Myocyte (in vitro differentiated cells): ENCODE results near the gene PPP1R13B. TPM values are rescaled to one million over a fixed set of nuclear protein-coding genes. Genes with fewer than 3 reads are reported as not detected.

Experiments used
- DNase-seq: peaks from one replicate; pipeline ENCODE4 v3.0.0-alpha.2; 2012; ENCODE audit warnings: low read depth
- total RNA-seq: library from RNA; depleted of rRNA; stranded (reverse); fragments of >200 nt; gene quantifications from 2 replicates; pipeline ENCODE4 v1.2.3, GENCODE V29; 2014

PPP1R13B gene
- total RNA-seq, 1 donor from 2014 or later: 1.2 TPM

DNA sequence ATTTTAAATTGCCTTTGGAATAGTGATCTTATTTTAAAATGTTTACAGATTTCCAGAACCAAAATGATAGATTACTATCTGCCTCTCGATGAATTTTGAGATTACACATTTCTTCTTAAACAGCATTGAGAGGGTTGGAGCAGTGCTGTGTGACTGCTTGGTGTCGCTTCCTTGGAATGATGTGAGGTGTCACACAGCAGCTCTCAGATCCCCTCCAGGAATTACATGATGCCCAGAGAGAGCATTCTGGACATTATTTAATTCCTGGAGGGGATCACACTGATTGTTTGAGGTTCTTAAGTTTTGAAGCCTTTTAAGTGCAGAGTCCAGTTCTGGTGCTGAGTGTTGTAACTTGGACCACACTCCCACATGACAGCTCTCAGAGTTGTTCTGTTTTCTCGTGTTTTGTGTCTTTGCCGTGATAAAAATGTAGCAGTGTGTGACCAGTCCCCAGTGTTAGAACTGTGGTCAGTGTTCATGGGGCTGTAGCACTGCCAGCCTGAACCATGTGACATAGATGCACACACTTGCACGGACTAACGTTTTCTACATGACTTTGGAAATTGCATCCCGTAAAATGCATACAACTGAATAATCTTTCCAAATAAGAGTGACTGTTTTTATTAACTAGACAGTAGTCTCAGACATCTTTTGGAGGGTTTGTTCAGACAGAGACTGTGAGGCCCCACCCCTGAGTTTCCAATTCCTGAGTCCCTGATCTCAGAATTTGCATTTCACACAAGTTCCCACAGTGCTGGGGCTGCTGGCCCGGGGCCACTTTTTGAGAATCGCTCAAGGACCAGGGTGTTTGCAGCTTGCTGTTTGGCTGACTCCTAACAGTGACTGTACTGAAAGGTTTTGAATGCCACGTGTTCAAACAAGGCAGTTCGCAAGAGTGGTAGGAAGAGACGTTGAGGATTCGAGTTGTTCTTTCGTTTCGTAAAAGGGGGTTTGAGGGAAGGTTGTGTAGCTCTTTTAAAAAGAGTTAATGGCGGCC lies 158.2 kb downstream of the PPP1R13B start:
- no peak for DNase-seq

- DNase-seq: no peak
Observed at GRCh38 chr14:103688441-103688840, 158.9 kb downstream of the PPP1R13B start.

GRCh38 chr14:103687712-103688111 lies 159.7 kb downstream of the PPP1R13B start:
- no peak for DNase-seq

GRCh38 chr14:103686831-103687485 lies 160.4 kb downstream of the PPP1R13B start:
- no peak for DNase-seq

GRCh38 chr14:103685276-103686211 lies 161.8 kb downstream of the PPP1R13B start:
- no peak for DNase-seq

GRCh38 chr14:103684871-103685270 lies 162.5 kb downstream of the PPP1R13B start:
- no peak for DNase-seq

DNA sequence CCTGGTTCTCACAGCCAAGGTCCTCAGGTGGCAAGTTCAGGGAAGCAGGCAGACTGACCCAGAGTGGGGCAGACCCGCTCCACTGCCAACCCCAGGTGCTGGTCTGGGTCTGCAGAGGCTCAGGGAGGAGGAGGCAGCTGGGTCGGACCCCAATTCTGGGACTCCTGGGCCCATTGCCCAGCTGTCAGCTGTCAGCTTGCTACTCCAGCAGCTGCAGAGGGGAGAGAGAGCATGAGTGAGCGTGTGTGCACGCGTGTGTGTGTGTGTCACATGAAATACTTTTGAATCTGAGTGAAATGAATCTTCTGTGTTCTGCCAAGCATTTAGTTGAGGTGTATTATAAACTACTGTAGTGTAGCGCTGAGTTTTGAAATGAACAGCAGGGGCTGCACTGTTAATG lies 162.9 kb downstream of the PPP1R13B start:
- peak; percentile 62 for DNase-seq

Other genes starting within 250 kb of the PPP1R13B start
- 669 and 703 TPM in 2 replicates for gene KLC1, start 218.4 kb downstream of the PPP1R13B start, total RNA-seq
- 5.5 and 7.0 TPM in 2 replicates for gene XRCC3, start 132.1 kb downstream of the PPP1R13B start, total RNA-seq
- gene ZFYVE21, start 131.8 kb downstream of the PPP1R13B start, total RNA-seq: 48.2 and 50.1 TPM in 2 replicates
- gene TDRD9, start 80.9 kb upstream of the PPP1R13B start, total RNA-seq: 0.56 and 5.5 TPM in 2 replicates
- gene RD3L, start 95.0 kb upstream of the PPP1R13B start, total RNA-seq: not detected in 2 replicates
- gene ASPG, start 238.1 kb upstream of the PPP1R13B start, total RNA-seq: not detected in 2 replicates